Spleen (tissue), 7 donors: ENCODE measurements around the gene ITFG2.

Experiments
- CTCF ChIP-seq, 11 experiments: fragments of 200-600 bp in 7 of 11; fragments of 450-650 bp in 4 of 11; sonication (generic) in 4 of 11; IDR thresholded peaks in 8 of 11; conservative IDR thresholded peaks in 3 of 11; 1 replicate in 7 of 11; 2 replicates in 4 of 11; pipeline versions ENCODE4 v1.4.0 to v1.8.0; 2016 to 2021; ENCODE audit warnings: antibody characterized with exemption in 11 of 11, inconsistent platforms in 4 of 11, mild to moderate bottlenecking in 1 of 11
- POLR2A ChIP-seq, 3 donors: fragments of 450-650 bp; IDR thresholded peaks; one replicate each; pipeline ENCODE4 v1.5.1; 2017; ENCODE audit warnings: antibody characterized with exemption in 3 of 3, mild to moderate bottlenecking in 1 of 3
- POLR2AphosphoS5 ChIP-seq, 3 donors: sonication (generic); formaldehyde crosslinking; IDR thresholded peaks; one replicate each; pipeline ENCODE4 v1.5.1; 2017; ENCODE audit warnings: antibody characterized with exemption in 3 of 3
- donor health status: DM: no; HTN: no; CAD: no; lungs with moderate emphysema.
- donor health status: DM: no; HTN: no; CAD: no.
- donor health status: DM: no; HTN: no; CAD: no.

GRCh38 chr12:2795291-2796186 lies 16.9 kb upstream of the ITFG2 start:
- TF ChIP-seq POLR2AphosphoS5 (IDR thresholded peaks at IDR 0.05), result peak; percentile 66 to 84 (median 78)
- TF ChIP-seq CTCF (IDR thresholded peaks at IDR 0.05 in 8 of 11, conservative IDR thresholded peaks at IDR 0.05 in 3 of 11), result no peak
- TF ChIP-seq POLR2A (IDR thresholded peaks at IDR 0.05), result peak in 1 of 3 donors; percentile 29
